HT-29 (cell line): ENCODE results near the gene RSRC1. TPM values are rescaled to one million over a fixed set of nuclear protein-coding genes. Genes with fewer than 3 reads are reported as not detected.
"Not testable (repeated sequence)": the region's sequence is repeated elsewhere in the genome, so short reads cannot be mapped to it uniquely, and the experiment has no call there.

Experiments used
- DNase-seq: peaks from one replicate; pipeline ENCODE4 v3.0.0-alpha.2; 2015; ENCODE audit warnings: low spot score
- total RNA-seq: library from RNA; depleted of rRNA; stranded (reverse); fragments of >200 nt; shearing (Covaris generic); gene quantifications from 2 replicates; pipeline ENCODE4 v1.2.3, GENCODE V29; 2014

Gene RSRC1
- total RNA-seq, 1 experiment from 2014 or later: 17.4 TPM

GRCh38 chr3:158221426-158221825 lies 111.5 kb downstream of the RSRC1 start:
- DNase-seq: no peak

- DNase-seq: no peak
Observed at GRCh38 chr3:158226429-158226828, 116.5 kb downstream of the RSRC1 start.

- DNase-seq: not testable (repeated sequence)
Observed at GRCh38 chr3:158228942-158229341, 119.1 kb downstream of the RSRC1 start.

GRCh38 chr3:158233791-158234190 lies 123.9 kb downstream of the RSRC1 start:
- DNase-seq: no peak

- DNase-seq: no peak
Observed at GRCh38 chr3:158244274-158244673, 134.4 kb downstream of the RSRC1 start.

GRCh38 chr3:158247288-158247687 lies 137.4 kb downstream of the RSRC1 start:
- DNase-seq: no peak

GRCh38 chr3:158248261-158248660 lies 138.4 kb downstream of the RSRC1 start:
- DNase-seq: no peak

- no peak for DNase-seq
Observed at GRCh38 chr3:158249183-158249582, 139.3 kb downstream of the RSRC1 start.

GRCh38 chr3:158258619-158259018 lies 148.7 kb downstream of the RSRC1 start:
- no peak for DNase-seq

- DNase-seq: no peak
Observed at GRCh38 chr3:158260392-158260791, 150.5 kb downstream of the RSRC1 start.

GRCh38 chr3:158261371-158261991 lies 151.6 kb downstream of the RSRC1 start:
- DNase-seq: no peak

GRCh38 chr3:158264894-158265293 lies 155.0 kb downstream of the RSRC1 start:
- no peak for DNase-seq

- DNase-seq: no peak
Observed at GRCh38 chr3:158267015-158267414, 157.1 kb downstream of the RSRC1 start.

- DNase-seq: no peak
Observed at GRCh38 chr3:158269942-158270341, 160.1 kb downstream of the RSRC1 start.

GRCh38 chr3:158272081-158272480 lies 162.2 kb downstream of the RSRC1 start:
- DNase-seq: no peak

GRCh38 chr3:158273656-158274055 lies 163.8 kb downstream of the RSRC1 start:
- DNase-seq: no peak

GRCh38 chr3:158278187-158278586 lies 168.3 kb downstream of the RSRC1 start:
- no peak for DNase-seq

- no peak for DNase-seq
Observed at GRCh38 chr3:158279609-158280008, 169.7 kb downstream of the RSRC1 start.

- DNase-seq: no peak
Observed at GRCh38 chr3:158295771-158296170, 185.9 kb downstream of the RSRC1 start.

- DNase-seq: no peak
Observed at GRCh38 chr3:158297940-158298339, 188.1 kb downstream of the RSRC1 start.

- DNase-seq: no peak
Observed at GRCh38 chr3:158308236-158308928, 198.5 kb downstream of the RSRC1 start.

GRCh38 chr3:158312560-158313141 lies 202.8 kb downstream of the RSRC1 start:
- no peak for DNase-seq

- DNase-seq: peak; percentile 59
Observed at GRCh38 chr3:158313338-158313927, 203.5 kb downstream of the RSRC1 start.
